Measurements from ENCODE around the gene KRT86.
"Not testable (repeated sequence)": the region's sequence is repeated elsewhere in the genome, so short reads cannot be mapped to it uniquely, and the experiment has no call there.

Gene KRT86

DNA sequence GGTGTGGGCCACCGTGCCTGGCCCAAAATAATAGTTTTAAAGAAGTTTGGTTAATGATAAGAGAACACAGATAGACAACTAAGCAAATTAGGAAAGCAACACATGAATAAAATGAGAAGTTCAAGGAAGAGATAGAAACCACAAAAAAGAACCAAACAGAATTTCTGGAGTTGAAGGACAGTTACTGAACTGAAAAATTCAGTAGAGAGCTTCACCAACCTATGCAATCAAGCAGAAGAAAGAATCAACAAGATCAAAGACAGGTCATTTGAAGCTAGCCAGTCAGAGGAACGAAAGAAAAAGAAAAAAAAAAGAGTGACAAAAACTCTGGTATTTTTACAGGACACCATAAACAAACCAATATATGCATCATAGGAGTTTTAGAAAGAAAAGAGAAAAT, 62.2 kb downstream of the KRT86 start:
- no peak for DNase-seq (ENCODE audit: low read depth)

DNA sequence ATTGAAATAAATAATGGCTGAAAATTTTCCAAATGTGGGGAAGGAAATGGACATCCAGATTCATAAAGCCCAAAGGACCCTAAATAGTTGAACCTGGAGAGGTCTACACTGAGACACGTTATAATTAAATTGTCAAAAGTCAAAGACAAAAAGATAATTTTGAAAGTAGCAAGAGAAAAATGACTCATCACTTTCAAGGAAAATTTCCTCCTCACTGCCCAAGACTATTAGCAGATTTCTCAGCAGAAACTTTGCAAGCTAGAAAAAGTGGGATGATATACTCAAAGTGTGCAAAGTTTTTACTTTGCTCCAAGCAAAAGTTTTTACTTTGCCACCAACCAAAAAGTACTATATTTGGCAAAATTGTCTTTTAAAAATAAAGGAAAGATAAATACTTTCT, 62.6 kb downstream of the KRT86 start:
- DNase-seq (ENCODE audit: low read depth), result no peak

DNA sequence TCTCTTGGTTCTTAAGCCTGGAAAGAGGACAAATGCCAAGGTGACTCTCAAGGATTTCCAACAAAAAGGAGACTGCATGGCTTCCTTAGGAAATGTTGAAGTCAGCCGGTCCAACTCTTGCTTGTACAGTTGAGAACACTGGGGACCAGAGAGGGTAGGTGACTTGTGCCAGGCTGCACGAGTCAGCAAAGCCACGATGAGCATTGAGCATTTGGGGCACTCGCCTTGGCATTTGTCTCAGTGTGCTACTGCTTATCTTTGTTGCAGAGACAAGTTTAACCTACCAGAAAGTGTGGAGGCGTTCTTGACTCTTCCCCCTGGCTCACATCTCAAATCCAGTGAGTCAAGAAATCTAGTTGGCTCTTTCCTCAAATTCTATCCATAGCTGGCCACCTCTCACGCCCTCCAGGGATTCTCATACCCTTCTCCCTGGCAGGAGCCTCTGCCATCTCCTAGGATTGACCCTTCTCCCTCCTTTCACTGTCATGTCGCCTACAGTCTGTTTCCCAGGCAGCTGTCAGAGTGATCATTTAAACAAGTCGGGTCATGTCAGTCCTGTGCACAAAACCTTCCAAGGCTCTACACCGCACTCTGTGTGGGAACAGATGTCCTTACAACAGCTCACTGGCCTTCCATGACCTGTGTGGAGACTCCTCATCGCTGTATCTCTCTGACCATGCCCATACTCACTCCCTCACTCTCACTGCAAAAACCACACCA, 64.0 kb downstream of the KRT86 start:
- DNase-seq (ENCODE audit: low read depth), result no peak

DNA sequence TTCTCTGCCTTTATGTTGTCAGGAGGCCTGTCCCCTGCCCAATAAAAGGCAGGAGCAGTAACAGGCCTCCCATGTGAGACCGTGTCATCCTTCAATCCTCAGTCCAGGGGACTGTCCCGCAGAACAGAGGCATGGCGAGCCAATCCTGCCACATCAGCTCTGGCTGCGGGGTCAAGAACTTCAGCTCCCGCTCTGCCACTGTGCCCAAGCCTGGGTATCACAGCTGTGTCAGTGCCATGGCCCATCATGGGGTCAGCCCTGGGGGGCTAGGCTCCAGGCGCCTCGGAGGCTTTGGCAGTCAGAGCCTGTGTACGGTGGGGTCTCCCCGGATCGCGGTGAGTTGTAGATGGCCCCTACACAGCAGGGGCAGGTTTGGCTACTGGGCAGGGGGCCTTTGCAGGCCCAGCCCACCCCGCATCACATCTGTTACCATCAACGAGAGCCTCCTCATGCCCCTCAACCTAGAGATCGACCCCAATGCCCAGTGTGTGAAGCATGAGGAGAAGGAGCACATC, 66.7 kb downstream of the KRT86 start:
- DNase-seq (ENCODE audit: low read depth), result no peak

DNA sequence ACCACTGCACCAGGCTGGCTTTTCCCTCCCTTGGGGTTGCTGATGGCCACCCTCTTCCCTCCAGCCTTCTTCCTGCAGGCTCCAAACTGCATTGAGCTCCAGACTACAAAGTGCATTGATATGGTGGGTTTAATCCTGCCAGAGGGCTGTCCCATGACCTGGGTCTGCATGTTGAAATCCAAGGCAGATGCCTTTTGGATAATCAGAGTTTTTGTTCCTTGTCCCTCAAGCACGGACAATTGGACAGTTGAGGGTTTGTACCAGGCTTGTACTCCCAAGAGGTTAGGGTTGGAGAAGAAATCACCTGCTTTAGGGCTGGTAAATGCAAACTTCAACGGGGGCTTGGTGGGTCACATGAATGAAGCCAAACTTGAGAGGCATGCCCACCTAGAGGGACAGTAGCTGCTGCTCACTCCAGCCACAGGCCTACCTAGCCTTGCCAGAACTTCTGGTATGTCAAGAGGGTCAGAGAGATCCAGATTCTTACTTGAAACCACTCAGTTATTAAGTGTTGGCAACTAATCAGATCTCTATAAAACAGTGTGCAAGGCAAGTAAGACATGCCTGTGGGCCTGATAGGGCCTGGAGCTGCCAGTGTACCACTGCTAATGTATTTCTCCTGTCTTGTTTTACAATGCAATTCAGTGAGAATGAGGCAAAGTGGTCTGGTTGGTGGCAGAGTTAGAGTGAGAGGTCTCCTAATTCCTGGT, 68.5 kb downstream of the KRT86 start:
- DNase-seq (ENCODE audit: low read depth), result no peak

DNA sequence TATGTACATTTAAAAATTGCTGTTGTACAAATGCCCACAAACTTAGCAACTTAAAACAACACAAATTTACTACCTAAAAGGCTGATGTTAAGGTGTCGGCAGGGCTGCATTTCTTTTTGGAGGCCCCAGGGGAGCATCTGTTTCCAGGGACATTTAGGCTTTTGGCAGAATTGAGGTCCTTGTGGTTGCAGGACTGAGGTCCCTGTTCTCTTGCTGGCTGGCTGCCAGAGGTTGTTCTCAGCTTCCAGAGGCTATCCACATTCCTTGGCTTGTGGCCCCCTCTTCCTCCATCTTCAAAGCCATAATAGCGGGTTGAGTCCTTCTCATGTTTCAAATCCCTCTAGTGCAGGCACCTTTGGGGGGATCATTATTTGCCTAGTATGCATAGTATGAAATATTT, 69.1 kb downstream of the KRT86 start:
- no peak for DNase-seq (ENCODE audit: low read depth)

DNA sequence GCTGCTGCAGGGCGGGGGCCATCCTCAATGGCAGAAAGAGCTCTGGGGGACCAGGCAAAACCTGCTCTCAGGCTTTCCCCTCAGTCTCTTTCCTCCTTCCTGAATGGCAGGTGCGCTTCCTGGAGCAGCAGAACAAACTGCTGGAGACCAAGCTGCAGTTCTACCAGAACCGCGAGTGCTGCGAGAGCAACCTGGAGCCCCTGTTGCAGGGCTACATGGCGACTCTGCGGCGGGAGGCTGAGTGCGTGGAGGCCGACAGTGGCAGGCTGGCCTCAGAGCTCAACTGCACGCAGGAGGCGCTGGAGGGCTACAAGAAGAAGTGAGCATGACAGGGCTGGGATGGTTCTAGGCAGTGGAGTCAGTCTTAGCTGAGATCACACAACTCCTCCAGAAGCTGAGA, 69.7 kb downstream of the KRT86 start:
- no peak for DNase-seq (ENCODE audit: low read depth)

DNA sequence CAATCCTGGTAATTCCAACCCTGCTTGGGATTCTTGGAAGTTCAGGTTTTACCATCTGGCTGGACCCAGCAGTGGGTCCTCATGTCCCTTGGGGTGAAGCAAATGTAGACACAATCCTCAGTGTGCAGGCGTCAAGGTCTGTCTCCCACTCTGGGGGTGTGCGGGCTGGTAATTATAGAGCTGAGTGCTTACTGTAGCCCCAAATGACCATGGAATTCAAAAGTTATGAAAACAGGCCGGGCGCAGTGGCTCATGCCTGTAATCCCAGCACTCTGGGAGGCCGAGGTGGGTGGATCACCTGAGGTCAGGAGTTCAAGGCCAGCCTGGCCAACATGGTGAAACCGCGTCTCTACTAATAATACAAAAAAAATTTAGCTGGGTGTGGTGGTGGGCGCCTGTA, 70.6 kb downstream of the KRT86 start:
- not testable (repeated sequence) for DNase-seq (ENCODE audit: low read depth)

DNA sequence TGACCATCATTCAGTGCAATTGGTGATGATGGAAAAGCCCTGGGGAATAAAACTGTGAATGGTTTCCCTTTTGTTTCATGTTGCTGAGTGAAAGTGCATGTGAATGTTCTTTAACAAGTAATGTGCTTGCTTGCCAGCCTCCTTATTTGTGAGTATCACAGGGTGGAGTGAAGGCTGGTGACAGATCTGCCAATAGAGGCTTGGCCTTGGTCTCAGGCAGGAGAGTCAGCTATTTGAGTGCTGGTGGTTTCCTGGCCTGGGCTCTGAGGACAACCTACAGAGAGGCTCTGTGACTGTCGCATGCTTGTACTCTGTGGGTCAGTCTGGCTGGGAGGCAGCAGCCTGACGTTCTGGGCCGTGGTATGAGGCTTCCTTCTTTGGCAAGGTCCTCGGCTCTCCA, 72.1 kb downstream of the KRT86 start:
- DNase-seq (ENCODE audit: low read depth), result no peak

DNA sequence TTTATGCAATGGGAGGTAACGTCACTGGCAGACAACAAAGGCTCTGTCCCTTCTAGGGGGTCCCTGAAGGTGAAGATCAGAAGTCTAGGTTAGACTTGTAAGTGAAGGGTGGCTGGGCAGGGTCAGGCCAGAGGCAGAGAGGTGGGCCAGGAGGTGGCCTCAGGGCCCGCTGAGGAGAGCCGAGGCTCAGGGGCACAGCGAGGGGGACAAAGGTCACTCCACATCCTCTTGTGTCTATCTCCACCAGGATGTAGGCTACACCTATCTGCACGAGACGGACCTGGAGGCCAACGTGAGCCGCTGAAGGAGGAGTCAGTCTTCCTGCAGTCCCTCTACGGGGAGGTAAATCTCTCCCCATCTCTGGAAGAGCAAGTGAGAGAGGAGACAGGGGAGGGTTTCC, 72.6 kb downstream of the KRT86 start:
- DNase-seq (ENCODE audit: low read depth), result no peak

DNA sequence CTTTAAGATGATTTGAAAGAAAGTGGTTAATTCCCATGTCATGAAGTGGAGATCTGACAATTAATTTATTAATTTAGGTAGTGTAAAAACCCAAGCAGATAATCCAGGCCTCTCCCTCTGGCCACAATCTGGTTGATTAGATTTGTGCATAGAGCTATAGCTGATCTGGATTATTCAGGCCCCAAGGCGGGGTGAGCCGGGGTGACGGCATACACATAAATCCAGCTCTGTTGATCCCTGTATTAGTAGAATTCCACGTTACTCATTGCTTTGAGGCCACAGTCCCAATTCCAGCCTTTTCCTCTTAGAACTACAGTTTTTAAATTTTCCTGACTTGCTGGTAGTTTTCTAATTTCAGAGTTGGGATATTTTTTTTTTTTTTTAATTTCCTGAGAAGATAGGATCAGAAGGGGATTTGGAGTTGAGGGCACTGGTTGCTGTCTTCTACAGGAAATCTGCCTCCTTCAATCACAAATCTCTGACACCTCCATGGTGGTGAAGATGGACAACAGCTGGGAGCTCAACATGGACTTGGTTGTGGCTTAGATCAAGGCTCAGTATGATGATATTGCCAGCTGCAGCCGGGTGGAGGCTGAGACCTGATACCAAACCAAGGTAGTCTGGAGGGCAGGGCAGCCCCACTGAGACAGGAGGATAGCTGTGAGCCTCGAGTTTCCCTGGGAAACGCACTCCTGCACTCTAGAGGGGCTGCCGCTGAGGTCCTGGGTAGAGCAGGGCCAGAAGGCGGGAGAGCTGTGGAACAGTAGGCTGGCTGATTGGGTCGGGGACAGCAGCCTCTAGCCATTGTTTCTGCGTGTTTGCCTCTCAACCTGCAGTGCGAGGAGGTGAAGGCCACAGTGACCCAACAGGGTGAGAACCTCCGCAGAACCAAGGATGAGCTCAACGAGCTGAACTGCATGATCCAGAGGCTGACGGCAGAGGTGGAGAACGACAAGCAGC, 73.4 kb downstream of the KRT86 start:
- DNase-seq (ENCODE audit: low read depth), result no peak

DNA sequence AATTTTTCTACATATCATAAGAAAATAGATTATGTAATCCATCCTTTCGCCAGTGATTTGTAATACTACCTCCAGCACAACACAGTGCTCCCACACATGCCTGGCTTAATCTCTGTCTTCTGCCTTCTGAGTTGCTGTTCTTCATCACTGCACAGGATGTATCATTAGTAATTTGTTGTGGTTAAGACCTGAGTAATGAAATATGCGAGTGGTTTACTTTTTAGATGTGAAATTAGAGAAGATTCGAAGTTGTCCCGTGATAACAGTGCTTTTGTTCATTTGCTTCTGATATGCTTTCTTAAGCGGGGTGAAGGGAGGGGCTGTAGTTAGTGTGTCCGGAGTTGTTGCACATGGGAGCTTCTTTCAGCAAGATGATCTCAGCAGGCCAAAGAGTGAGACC, 74.8 kb downstream of the KRT86 start:
- DNase-seq (ENCODE audit: low read depth), result no peak

DNA sequence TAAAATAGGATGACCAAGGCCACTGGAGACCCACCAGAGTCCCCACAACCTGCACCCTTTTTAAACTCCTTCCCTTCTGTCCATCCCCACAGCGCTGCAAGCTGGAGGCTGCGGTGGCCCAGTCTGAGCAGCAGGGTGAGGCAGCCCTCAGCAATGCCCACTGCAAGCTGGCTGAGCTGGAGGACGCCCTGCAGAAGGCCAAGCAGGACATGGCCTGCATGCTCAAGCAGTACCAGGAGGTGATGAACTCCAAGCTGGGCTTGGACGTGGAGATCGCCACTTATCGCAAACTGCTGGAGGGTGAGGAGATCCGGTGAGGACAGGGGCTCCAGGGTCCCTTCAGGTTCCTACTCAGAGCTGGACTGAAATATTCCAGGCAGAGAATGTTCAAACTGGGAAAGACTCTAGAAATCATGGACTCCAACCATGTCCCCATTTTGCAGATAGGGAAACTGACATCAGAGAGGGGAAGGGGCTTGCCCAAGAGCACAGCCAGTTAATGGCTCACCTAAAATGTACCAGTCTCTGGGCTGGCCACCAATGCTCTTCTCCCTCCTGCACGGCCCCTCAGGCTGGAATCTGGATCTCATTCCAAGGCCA, 75.7 kb downstream of the KRT86 start:
- no peak for DNase-seq (ENCODE audit: low read depth)

DNA sequence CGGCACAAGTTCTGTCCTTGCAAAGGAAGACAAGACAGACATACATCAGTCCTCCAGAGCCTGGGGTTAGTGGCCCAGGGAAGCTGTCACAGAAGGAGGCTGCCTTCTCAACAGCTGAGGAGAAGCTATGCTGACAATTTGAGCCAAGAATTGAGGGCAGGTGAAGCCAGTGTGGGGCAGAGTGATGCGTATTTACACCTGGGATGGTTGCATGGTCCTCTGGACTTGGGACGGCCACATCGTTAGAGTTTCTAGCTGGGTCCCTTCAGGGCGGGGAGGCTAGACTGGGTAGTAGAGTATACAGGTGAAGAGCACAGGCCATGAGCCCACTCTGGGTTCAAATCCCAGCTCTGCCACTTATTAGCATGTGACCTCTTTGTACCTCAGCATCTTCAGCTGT, 76.3 kb downstream of the KRT86 start:
- DNase-seq (ENCODE audit: low read depth), result no peak

DNA sequence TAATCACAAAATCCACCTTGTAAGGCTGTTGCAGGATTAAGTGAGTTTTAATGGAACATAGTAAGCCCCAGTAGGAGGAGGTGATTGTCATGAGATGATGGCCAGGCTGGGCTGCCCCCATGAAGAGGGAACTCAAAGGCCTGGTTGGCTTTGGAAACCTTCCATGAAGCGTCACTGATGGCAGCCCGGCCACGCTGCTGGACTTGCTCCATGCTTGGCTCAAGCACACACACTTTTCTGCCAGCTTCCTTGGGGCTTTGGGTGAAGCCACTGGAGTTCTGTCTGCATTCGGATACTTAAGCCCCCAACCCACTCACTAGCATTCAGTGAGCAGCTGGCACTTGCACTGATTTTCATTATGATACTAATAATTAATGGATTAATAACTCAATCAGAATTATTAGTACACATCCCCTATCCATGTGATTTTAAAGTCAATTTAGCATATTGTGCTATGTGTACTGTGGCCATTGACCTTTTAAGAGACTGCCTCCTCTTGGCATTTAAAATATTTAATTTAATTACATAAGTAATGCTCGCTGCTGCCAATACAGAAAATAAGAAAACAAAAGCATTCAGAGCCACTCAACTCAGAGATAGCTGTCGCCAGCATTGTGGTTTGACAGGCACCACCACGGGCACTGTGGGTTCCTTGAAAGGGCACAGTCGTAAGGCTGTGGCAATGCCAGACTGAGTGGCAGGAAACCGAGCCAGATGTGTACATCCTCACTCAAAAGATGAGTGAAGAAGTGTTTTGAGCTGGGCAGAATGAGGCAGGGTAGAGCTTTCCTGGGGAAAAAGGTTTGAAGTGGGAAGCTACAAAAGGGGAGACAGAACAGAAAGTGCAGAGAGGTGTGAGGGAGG, 77.0 kb downstream of the KRT86 start:
- DNase-seq (ENCODE audit: low read depth), result peak; percentile 34

DNA sequence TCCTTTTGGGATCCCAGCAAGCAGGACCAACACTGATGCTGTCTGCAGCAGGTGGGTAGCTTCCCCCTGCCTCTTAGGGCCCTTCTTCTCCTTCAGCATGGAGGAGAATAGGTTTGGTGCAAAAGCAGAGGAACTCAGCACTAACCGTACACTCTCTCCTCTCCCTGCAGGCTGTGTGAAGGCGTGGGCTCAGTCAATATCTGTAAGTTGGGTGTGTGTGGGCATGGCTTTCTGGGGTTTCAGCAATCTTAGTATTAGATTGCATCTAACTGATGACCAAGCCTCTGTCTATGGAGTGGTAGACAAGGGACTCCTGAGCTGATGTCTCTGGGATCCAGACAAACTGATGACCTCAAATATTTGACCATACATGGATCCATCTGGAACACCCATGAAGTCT, 78.5 kb downstream of the KRT86 start:
- no peak for DNase-seq (ENCODE audit: low read depth)

DNA sequence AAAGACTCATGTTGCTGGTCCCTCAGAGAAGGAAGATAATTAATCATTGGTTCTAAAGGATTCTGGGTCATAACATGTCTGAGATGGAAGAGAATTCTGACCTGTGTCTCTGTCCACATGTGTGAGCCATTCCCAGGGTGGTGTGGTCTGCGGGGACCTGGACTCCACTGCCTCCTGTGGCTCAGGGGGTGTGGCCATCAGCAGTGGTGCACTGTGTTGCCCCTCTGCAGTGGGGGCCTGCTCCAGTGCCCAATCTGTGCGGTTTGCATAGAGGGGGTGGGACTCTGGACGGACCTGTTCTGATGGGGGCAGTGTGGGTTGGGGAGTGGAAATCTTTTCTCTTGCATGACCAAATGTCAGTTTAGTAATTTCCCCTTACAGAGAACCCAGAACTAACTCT, 79.3 kb downstream of the KRT86 start:
- no peak for DNase-seq (ENCODE audit: low read depth)

DNA sequence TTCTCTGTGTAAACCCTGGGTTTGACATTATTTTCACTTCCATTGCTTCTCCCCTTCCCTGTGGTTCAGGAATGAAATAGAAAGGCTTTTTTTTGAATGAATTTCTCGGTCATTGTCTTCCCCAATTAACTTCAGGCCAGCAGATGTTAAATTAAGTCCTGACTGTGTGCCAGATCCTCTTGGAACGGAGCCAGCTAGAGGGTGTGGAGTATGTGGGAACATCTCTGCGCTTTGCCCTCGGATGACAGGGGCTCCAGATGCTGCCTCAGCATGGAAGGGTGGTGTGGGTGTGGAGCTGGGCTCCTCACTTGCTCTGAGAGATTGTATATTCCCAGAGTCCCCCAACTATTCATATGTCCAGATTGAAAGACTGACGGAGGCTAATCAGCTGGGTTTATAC, 79.8 kb downstream of the KRT86 start:
- no peak for DNase-seq (ENCODE audit: low read depth)

DNA sequence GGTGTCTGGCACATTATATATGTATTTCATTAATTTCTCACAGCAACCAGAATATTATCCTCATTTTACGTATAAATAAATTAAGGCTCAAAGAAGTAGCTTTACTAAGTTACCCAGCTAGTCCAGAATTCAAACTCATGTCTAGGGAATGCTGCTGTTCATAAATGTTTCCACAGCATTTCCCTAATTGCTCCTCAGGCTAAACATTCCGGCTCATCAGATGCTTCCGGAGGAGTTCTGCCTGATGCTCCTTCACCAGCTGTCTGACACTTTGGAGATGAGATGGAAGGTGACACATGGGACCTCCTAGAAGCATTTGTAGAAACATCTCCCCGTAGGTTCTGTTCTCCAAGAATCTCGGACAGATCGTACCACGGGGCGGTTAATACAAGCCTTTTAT, 80.7 kb downstream of the KRT86 start:
- no peak for DNase-seq (ENCODE audit: low read depth)

DNA sequence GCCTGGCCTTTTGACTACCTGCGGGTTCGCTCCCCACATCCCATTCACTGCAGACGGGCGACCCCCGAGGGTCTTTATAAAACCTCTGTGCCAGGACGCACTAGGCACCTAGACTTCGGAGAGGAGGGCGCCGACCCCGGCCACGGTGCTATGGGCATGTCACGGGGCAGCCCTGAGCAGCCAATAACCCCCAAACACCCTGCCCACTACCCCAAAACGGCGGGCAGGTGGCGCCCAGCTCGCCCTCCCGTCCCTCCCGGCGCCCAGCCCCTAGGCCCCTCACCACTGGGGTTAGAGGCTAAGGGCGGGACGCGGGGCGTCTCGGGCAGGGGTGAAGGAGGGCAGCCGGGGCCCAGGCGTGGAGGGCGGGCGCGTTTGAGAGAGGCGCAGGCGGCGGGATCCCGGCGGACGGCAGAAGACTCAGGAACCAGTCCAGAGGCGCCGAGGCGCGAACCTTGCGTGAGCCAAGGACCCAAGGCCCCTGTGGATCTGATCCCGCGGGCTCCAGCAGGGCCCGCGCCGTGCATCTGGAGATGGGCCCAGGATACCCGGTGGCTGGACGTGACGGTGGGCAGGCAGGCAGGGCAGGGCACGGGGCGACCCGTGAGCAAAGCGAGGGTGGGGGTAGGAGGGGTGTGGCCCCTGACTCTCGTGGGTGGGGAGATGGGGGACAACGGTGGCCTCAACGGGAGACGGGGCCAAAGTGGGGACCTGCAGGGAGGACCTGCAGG, 81.8 kb downstream of the KRT86 start:
- no peak for DNase-seq (ENCODE audit: low read depth)
